MCF 10A (cell line): ENCODE results near the gene PCARE. TPM values are rescaled to one million over a fixed set of nuclear protein-coding genes. Genes with fewer than 3 reads are reported as not detected.

Experiments used
- BruUV-seq: library from RNA; stranded (reverse); fragments of 400-500 nt; replicated peaks from 2 replicates; lab custom pipeline; 2021; lab: Mats Ljungman, UMichigan
- CTCF ChIA-PET: fragments of 300-600 bp; sonication (Branson Sonifier 250); formaldehyde crosslinking; extraction: SDS; loops from one replicate; lab custom pipeline; 2021; ENCODE audit warnings: antibody characterized with exemption, inconsistent platforms; lab: Yijun Ruan, JAX
- POLR2A ChIA-PET: fragments of 300-600, 350-650 bp; sonication (Branson Sonifier 250); formaldehyde crosslinking; extraction: SDS; loops from one replicate; lab custom pipeline; 2020; ENCODE audit warnings: antibody characterized with exemption, inconsistent platforms; lab: Yijun Ruan, JAX
- DNase-seq: peaks from one replicate; pipeline ENCODE4 v3.0.0-alpha.2; 2018; ENCODE audit not compliant: unreplicated experiment
- H3K27ac Mint-ChIP-seq: one replicate; pipeline ENCODE4 v1.8.0; 2022; ENCODE audit warnings: mild to moderate bottlenecking, low read depth, mixed read lengths; ENCODE audit not compliant: unreplicated experiment
- H3K27me3 Mint-ChIP-seq: one replicate; pipeline ENCODE4 v1.8.0; 2022; ENCODE audit warnings: mixed read lengths; ENCODE audit not compliant: insufficient read depth, unreplicated experiment
- H3K36me3 Mint-ChIP-seq: one replicate; pipeline ENCODE4 v1.8.0; 2022; ENCODE audit warnings: mild to moderate bottlenecking, moderate library complexity, mixed read lengths; ENCODE audit not compliant: insufficient read depth, unreplicated experiment
- H3K4me1 Mint-ChIP-seq: one replicate; pipeline ENCODE4 v1.8.0; 2022; ENCODE audit warnings: mixed read lengths; ENCODE audit not compliant: insufficient read depth, unreplicated experiment
- H3K4me3 Mint-ChIP-seq: one replicate; pipeline ENCODE4 v1.8.0; 2022; ENCODE audit warnings: mild to moderate bottlenecking, moderate library complexity, mixed read lengths; ENCODE audit not compliant: unreplicated experiment
- H3K9me3 Mint-ChIP-seq: one replicate; pipeline ENCODE4 v1.8.0; 2022; ENCODE audit warnings: mixed read lengths; ENCODE audit not compliant: unreplicated experiment
- CTCF ChIP-seq: fragments of 200-600 bp; IDR thresholded peaks from one replicate; pipeline ENCODE4 v1.8.0; 2022; ENCODE audit warnings: antibody characterized with exemption, mild to moderate bottlenecking; ENCODE audit not compliant: unreplicated experiment
- intact Hi-C: fragments of 100-400 bp; cut with micrococcal nuclease; formaldehyde crosslinking; loops from 2 replicates; pipeline ENCODE4 v1.14.1; 2022
- total RNA-seq: library from RNA; stranded (reverse); gene quantifications from 2 replicates; pipeline ENCODE4 v1.2.3, GENCODE V29; 2022

The PCARE gene
- total RNA-seq, 1 experiment from 2014 or later = not detected

- Mint-ChIP-seq H3K4me1 (peaks cover 55% of the 10 kb centered on the region), H3K27me3 (no peaks in the 10 kb centered on the region), H3K27ac (no peak overlapping the region), H3K4me3 (no peak overlapping the region), H3K36me3 (no peaks in the 10 kb centered on the region), H3K9me3 (no peaks in the 10 kb centered on the region)
- intact Hi-C loops = loop anchor here (5.0 kb wide), 4 partner anchors 53 to 398 kb away; partner anchors contain the start of gene CLIP4
- POLR2A ChIA-PET = interaction anchor here (1.6 to 10.4 kb wide), 6 partner anchors 31 to 65 kb away, joined by 5 to 230 read pairs (median 18); partner anchors contain the start of gene CLIP4
- CTCF ChIA-PET = interaction anchor here (2.1 kb wide), 1 partner anchor 11 kb away, joined by 12 read pairs; no protein-coding TSS in a partner anchor
- no peak for TF ChIP-seq CTCF
- DNase-seq = no peak
- no TSS peak for BruUV-seq
Measured at GRCh38 chr2:29064746-29065067, 9.6 kb downstream of the PCARE start.

- BruUV-seq = no TSS peak
- intact Hi-C loops = no loop called here
- no peaks in the 10 kb centered on the region for H3K36me3 Mint-ChIP-seq
- no peak for DNase-seq
- H3K27ac Mint-ChIP-seq = peak overlapping the region; percentile 54
- H3K9me3 Mint-ChIP-seq = no peaks in the 10 kb centered on the region
- ChIA-PET POLR2A (interaction anchor here (0.7 to 10.4 kb wide), 10 partner anchors 9 to 149 kb away, joined by 3 to 230 read pairs (median 4); partner anchors contain the start of gene CLIP4), CTCF (interaction anchor here (1.0 to 1.8 kb wide), 4 partner anchors 10 to 65 kb away, joined by 3 to 9 read pairs (median 5); no protein-coding TSS in a partner anchor)
- TF ChIP-seq CTCF = no peak
- H3K4me3 Mint-ChIP-seq = peak overlapping the region; percentile 55
- H3K27me3 Mint-ChIP-seq = no peaks in the 10 kb centered on the region
- H3K4me1 Mint-ChIP-seq = peaks cover 55% of the 10 kb centered on the region
Measured at GRCh38 chr2:29064346-29064715, 10.0 kb downstream of the PCARE start.

GRCh38 chr2:29063646-29064345, 10.5 kb downstream of the PCARE start:
- H3K36me3 Mint-ChIP-seq = peaks cover 1% of the 10 kb centered on the region
- BruUV-seq = no TSS peak

More at GRCh38 chr2:29063646-29064345, 10.5 kb downstream of the PCARE start:
- H3K27ac Mint-ChIP-seq = peak overlapping the region; percentile 54
- no peaks in the 10 kb centered on the region for H3K27me3 Mint-ChIP-seq
- no peak for TF ChIP-seq CTCF
- peak overlapping the region; percentile 55 for H3K4me3 Mint-ChIP-seq
- no peaks in the 10 kb centered on the region for H3K9me3 Mint-ChIP-seq
- peaks cover 49% of the 10 kb centered on the region for H3K4me1 Mint-ChIP-seq
- DNase-seq = peak; percentile 47
- intact Hi-C loops = no loop called here
- ChIA-PET CTCF (interaction anchor here (0.6 to 1.8 kb wide), 7 partner anchors 9 to 126 kb away, joined by 3 to 9 read pairs (median 4); no protein-coding TSS in a partner anchor), POLR2A (interaction anchor here (0.6 to 10.4 kb wide), 14 partner anchors 9 to 859 kb away, joined by 3 to 230 read pairs (median 4); partner anchors contain the start of gene CLIP4)
